Natural killer cell (primary cell): ENCODE data around the gene SERBP1. TPM values are rescaled to one million over a fixed set of nuclear protein-coding genes. Genes with fewer than 3 reads are reported as not detected.

Experiments
- ATAC-seq, 3 donors: fragments of 150-1000 bp in 2 of 3; fragments of 200-7000 bp in 1 of 3; cut with Tn5 transposase; 1 replicate in 1 of 3; 2 replicates in 2 of 3; pipeline ENCODE4 v1.10.0; 2021; ENCODE audit warnings: mild to moderate bottlenecking in 2 of 3, moderate library complexity in 2 of 3
- DNase-seq, 2 donors: peaks; one replicate each; pipeline versions ENCODE4 v3.0.0 to v3.0.0-alpha.2; 2013 to 2021; ENCODE audit warnings: mixed read lengths in 1 of 2
- H3K27ac ChIP-seq: one replicate; pipeline ENCODE4 v1.5.1; 2013; ENCODE audit warnings: mild to moderate bottlenecking, low read length
- H3K27me3 ChIP-seq: one replicate; pipeline ENCODE4 v1.6.1; 2013; ENCODE audit warnings: low read length; ENCODE audit not compliant: control insufficient read depth, insufficient read depth
- H3K36me3 ChIP-seq: one replicate; pipeline ENCODE4 v1.6.1; 2013; ENCODE audit warnings: low read length; ENCODE audit not compliant: control insufficient read depth, insufficient read depth
- H3K4me1 ChIP-seq: one replicate; pipeline ENCODE4 v1.6.1; 2013; ENCODE audit warnings: low read length; ENCODE audit not compliant: control insufficient read depth, insufficient read depth
- H3K4me3 ChIP-seq: one replicate; pipeline ENCODE4 v1.5.1; 2013; ENCODE audit warnings: low read length
- H3K9me3 ChIP-seq: one replicate; pipeline ENCODE4 v1.6.1; 2013; ENCODE audit warnings: low read length; ENCODE audit not compliant: control insufficient read depth, insufficient read depth
- H3K27ac Mint-ChIP-seq, 2 donors: one replicate each; pipeline ENCODE4 v1.8.0; 2022; ENCODE audit warnings: mild to moderate bottlenecking in 2 of 2, mixed read lengths in 2 of 2, moderate library complexity in 1 of 2
- H3K27me3 Mint-ChIP-seq, 2 donors: one replicate each; pipeline ENCODE4 v1.8.0; 2022; ENCODE audit warnings: low read depth in 2 of 2, mixed read lengths in 2 of 2
- H3K36me3 Mint-ChIP-seq: one replicate; pipeline ENCODE4 v1.8.0; 2022; ENCODE audit warnings: mixed read lengths
- H3K4me1 Mint-ChIP-seq, 2 donors: one replicate each; pipeline ENCODE4 v1.8.0; 2022; ENCODE audit warnings: mixed read lengths in 2 of 2
- H3K4me3 Mint-ChIP-seq: one replicate; pipeline ENCODE4 v1.8.0; 2022; ENCODE audit warnings: mild to moderate bottlenecking, moderate library complexity, mixed read lengths
- H3K9me3 Mint-ChIP-seq, 2 donors: one replicate each; pipeline ENCODE4 v1.8.0; 2022; ENCODE audit warnings: mixed read lengths in 2 of 2
- CTCF ChIP-seq: fragments of 200-600 bp; IDR thresholded peaks from one replicate; pipeline ENCODE4 v1.8.0; 2022; ENCODE audit warnings: antibody characterized with exemption
- WGBS: methylation state at CpG from one replicate; pipeline ENCODE4 v1.1.7; 2013; ENCODE audit warnings: missing lambda C conversion rate; ENCODE audit not compliant: insufficient coverage; 5-methylcytosine and 5-hydroxymethylcytosine counted together
- intact Hi-C: fragments of 100-400 bp; cut with micrococcal nuclease; formaldehyde crosslinking; loops from one replicate; pipeline ENCODE4 v1.14.2; 2022
- total RNA-seq, 4 donors: library from RNA; stranded (reverse); fragments of 120-200 nt in 1 of 4; gene quantifications; one replicate each; pipeline versions ENCODE4 v1.2.3 to v1.2.4, GENCODE V29; 2013 to 2022

SERBP1 gene
- total RNA-seq, 3 donors from 2014 or later (not counting 1 experiment from before 2014, with no cell fraction given): 137 to 183 (median 149) TPM

DNA sequence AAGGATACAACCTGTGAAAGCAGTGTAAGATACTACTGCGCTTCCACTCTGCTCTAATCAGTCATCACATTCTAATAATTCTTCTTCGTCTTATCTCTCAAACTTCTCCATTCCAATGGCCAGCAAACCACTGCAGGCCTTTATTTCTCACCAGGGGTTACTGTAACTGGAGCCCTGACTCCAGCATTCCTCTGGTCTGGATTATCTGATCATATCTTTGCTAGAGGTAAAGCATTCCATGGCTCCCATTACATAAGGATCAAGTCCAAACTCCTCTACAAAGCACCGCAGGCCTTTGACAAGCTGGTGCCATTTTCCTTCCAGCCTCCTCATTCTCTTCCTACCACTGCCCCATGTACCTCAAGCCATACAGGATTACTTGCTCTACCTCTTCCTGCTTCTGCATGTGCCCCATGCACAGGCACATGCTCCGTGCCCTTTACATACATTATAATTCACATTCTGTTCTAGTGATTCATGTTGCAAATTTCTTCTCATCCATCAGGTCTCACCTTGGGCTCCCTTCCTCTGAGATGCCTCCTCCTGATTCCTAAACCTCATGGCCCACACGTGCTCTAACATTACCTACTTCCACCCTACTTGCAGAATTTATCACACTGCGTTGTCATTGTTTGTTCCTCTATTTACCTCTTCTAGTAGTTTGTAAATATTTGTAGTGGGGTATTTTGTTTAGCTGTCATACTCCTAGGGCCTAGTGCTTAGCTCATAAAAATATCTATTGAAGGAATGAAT, 9.3 kb upstream of the SERBP1 start:
- ATAC-seq (no peak), DNase-seq (no peak)
- no peaks in the 10 kb centered on the region for H3K36me3 Mint-ChIP-seq
- no peaks in the 10 kb centered on the region for H3K9me3 ChIP-seq
- H3K27ac ChIP-seq: no peak overlapping the region
- H3K36me3 ChIP-seq: no peaks in the 10 kb centered on the region
- no peak for TF ChIP-seq CTCF
- no peak overlapping the region for H3K4me3 Mint-ChIP-seq
- no peaks in the 10 kb centered on the region for H3K27me3 ChIP-seq
- no peak overlapping the region for H3K27ac Mint-ChIP-seq
- intact Hi-C loops: loop anchor here (10.0 kb wide), 1 partner anchor 505 kb away; no protein-coding TSS in a partner anchor
- 97% methylated on average over 5 of the region's 6 CpGs for WGBS
- H3K9me3 Mint-ChIP-seq: no peaks in the 10 kb centered on the region
- H3K4me1 Mint-ChIP-seq: no peaks in the 10 kb centered on the region
- no peaks in the 10 kb centered on the region for H3K4me1 ChIP-seq
- H3K4me3 ChIP-seq: no peak overlapping the region
- peaks cover 5 to 7% of the 10 kb centered on the region in 2 donors for H3K27me3 Mint-ChIP-seq

- no peak overlapping the region for H3K27ac ChIP-seq
- no peaks in the 10 kb centered on the region for H3K9me3 ChIP-seq
- H3K4me1 Mint-ChIP-seq: no peaks in the 10 kb centered on the region
- ATAC-seq (no peak), DNase-seq (no peak)
- no peak overlapping the region for H3K4me3 ChIP-seq
- H3K4me1 ChIP-seq: no peaks in the 10 kb centered on the region
- no peak overlapping the region for H3K4me3 Mint-ChIP-seq
- no peaks in the 10 kb centered on the region for H3K36me3 Mint-ChIP-seq
- H3K27me3 ChIP-seq: no peaks in the 10 kb centered on the region
- peaks cover 5 to 7% of the 10 kb centered on the region in 2 donors for H3K27me3 Mint-ChIP-seq
- H3K9me3 Mint-ChIP-seq: no peaks in the 10 kb centered on the region
- TF ChIP-seq CTCF: no peak
- no peak overlapping the region for H3K27ac Mint-ChIP-seq
- no peaks in the 10 kb centered on the region for H3K36me3 ChIP-seq
- intact Hi-C loops: loop anchor here (10.0 kb wide), 1 partner anchor 503 kb away; no protein-coding TSS in a partner anchor
- WGBS: 83% methylated on average over 2 of the region's 2 CpGs
Observed at GRCh38 chr1:67437961-67438360, 7.8 kb upstream of the SERBP1 start.

- no peak overlapping the region for H3K27ac Mint-ChIP-seq
- Histone ChIP-seq H3K4me3 (no peak overlapping the region), H3K27ac (no peak overlapping the region), H3K27me3 (no peaks in the 10 kb centered on the region), H3K9me3 (no peaks in the 10 kb centered on the region), H3K4me1 (no peaks in the 10 kb centered on the region), H3K36me3 (no peaks in the 10 kb centered on the region)
- TF ChIP-seq CTCF: no peak
- no peak for ATAC-seq
- H3K4me3 Mint-ChIP-seq: no peak overlapping the region
- H3K36me3 Mint-ChIP-seq: no peaks in the 10 kb centered on the region
- peaks cover 6 to 7% of the 10 kb centered on the region in 2 donors for H3K4me1 Mint-ChIP-seq
- no peaks in the 10 kb centered on the region for H3K9me3 Mint-ChIP-seq
- WGBS: 98% methylated on average over 4 of the region's 4 CpGs
- intact Hi-C loops: loop anchor here (10.0 kb wide), 1 partner anchor 502 kb away; no protein-coding TSS in a partner anchor
- H3K27me3 Mint-ChIP-seq: peaks cover 5 to 7% of the 10 kb centered on the region in 2 donors
- DNase-seq: no peak
Observed at GRCh38 chr1:67436511-67437055, 6.4 kb upstream of the SERBP1 start.
